Camera-type eye (tissue), 1 donor: ENCODE data around the gene DENND4C. TPM values are rescaled to one million over a fixed set of nuclear protein-coding genes. Genes with fewer than 3 reads are reported as not detected.

Experiments
- total RNA-seq: library from RNA; depleted of rRNA; stranded (reverse); fragments of >200 nt; gene quantifications from one replicate; pipeline ENCODE4 v1.2.3, GENCODE V29; 2014

DENND4C gene
- 180 TPM for total RNA-seq

DNA sequence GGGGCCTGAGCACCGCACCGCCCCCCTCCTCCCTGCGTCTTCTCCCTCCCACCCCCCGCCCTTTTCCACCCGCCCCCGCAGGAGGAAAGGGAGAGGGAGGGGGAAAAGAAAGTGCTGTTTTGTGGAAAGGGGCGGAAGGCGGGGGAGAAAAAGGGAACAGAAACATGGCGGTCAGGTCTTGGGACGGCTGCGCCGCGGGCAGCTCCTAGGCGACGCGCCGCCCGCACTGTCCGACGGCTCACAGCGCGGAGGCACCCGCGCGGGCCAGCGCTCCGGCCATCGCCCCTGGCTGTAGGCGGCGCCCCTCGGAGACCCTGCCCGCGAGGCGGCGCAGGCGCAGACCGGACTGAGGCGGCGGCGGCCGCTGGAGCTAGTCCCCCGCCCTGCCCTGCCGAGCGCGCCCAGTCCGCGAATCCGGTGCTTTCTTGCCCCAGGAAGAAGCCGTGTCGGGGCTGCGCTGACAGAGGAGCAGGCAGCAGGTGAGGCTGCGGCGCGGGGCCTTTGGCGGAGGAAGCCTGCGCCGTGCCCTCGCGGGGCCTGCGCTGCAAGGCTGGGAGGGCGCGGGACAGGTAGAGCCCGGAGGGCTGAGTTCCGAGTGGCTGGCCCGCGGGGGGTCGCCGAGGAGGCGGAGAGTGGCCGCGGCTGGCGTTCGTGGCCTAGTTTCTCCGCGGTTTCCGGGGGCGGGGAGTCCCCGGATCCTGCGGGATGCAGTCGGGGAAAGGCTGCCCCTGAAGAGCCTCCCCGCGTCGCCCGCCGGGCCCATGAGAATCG is at the start of gene DENND4C:
TSS of gene DENND4C (plus strand) at position 339 of the 771 bp plus-strand sequence. CDS start 45,482 bp downstream, outside the sequence.

DNA sequence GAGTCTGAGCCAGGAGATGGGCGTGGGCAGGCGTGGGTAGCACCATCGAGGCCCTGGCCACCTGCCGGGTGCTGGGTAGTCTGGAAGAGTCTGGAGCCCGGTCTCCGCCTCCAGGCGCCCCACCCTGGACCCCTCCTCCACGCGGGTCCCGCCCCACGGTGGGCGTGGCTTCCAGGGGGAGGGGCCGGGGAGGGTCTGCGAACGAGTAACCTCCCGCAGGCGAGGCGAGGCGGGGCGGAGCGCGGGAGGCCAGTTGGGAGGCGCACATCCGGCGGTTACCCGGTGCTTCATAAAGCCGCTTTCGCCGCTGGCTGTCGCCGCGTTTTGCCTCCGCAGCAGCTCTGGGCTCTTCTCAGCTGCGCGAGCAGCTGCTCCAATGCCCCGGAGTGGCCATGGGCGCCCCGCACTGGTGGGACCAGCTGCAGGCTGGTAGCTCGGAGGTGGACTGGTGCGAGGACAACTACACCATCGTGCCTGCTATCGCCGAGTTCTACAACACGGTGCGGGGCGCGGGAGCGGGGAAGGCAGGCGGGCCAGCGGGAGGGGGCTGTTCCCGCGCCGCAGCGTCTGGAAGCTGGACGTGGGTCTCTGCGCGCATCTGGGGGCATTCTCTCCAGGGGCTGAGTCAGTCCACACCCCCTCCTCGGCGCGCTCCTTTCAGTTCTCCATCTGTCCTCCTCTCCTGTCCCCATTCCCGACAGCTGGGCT is 178.4 kb downstream of the DENND4C start, which contains the start of gene ACER2:
TSS of gene ACER2 (plus strand) at position 317 of the 708 bp plus-strand sequence. CDS start at position 393, 76 bp downstream.

Other genes with a start within 250 kb of the DENND4C start
- 0.05 TPM for gene SAXO1, start 197.5 kb upstream of the DENND4C start, total RNA-seq
- gene RRAGA, start 181.3 kb upstream of the DENND4C start, total RNA-seq = 55.7 TPM
- gene HAUS6, start 127.8 kb upstream of the DENND4C start, total RNA-seq = 21.2 TPM
- gene PLIN2, start 103.2 kb upstream of the DENND4C start, total RNA-seq = 35.8 TPM
- 1,164 TPM for gene RPS6, start 149.5 kb downstream of the DENND4C start, total RNA-seq
- 11.1 TPM for gene ACER2, start 178.3 kb downstream of the DENND4C start, total RNA-seq